PFSK-1 (cell line): ENCODE results near the gene HES7.

ENCODE experiments used
- FOXP2 ChIP-seq: optimal IDR thresholded peaks from 2 replicates; pipeline ENCODE3; 2011; ENCODE audit warnings: borderline replicate concordance, control low read depth, inconsistent platforms; ENCODE audit not compliant: insufficient read depth; ENCODE audit errors: extremely low read length, extremely low read depth
- POLR2AphosphoS5 ChIP-seq: IDR thresholded peaks from 2 replicates; pipeline ENCODE4 v1.6.1; 2012; ENCODE audit warnings: low read depth, mild to moderate bottlenecking, control low read depth, low read length, moderate library complexity
- REST ChIP-seq, 2 experiments: IDR thresholded peaks; 2 replicates each; pipeline versions ENCODE4 v1.6.1 to v1.8.0; 2011 to 2012; ENCODE audit warnings: low read depth in 2 of 2, low read length in 2 of 2, control low read depth in 1 of 2, inconsistent platforms in 1 of 2, mild to moderate bottlenecking in 1 of 2, moderate library complexity in 1 of 2; ENCODE audit not compliant: insufficient read depth in 1 of 2
- SIN3A ChIP-seq: IDR thresholded peaks from 2 replicates; pipeline ENCODE4 v1.6.1; 2012; ENCODE audit warnings: mild to moderate bottlenecking, low read length, moderate library complexity, borderline replicate concordance; ENCODE audit not compliant: insufficient read depth
- TAF1 ChIP-seq: IDR thresholded peaks from 2 replicates; pipeline ENCODE4 v1.6.1; 2012; ENCODE audit warnings: low read length, control low read depth, borderline replicate concordance; ENCODE audit not compliant: insufficient read depth

The HES7 gene

GRCh38 chr17:8110456-8110804 lies 13.5 kb downstream of the HES7 start:
- no peak for TF ChIP-seq SIN3A
- no peak for TF ChIP-seq TAF1
- TF ChIP-seq REST (IDR thresholded peaks at IDR 0.05; ENCODE audit: insufficient read depth in 1 of 2, low read depth in 2 of 2, low read length in 2 of 2) = no peak
- TF ChIP-seq FOXP2 = no peak
- no peak for TF ChIP-seq POLR2AphosphoS5

GRCh38 chr17:8109661-8110455 lies 14.0 kb downstream of the HES7 start:
- TF ChIP-seq POLR2AphosphoS5 (no peak), REST (IDR thresholded peaks at IDR 0.05; ENCODE audit: insufficient read depth in 1 of 2, low read depth in 2 of 2, low read length in 2 of 2) (no peak), TAF1 (no peak), FOXP2 (no peak), SIN3A (no peak)

GRCh38 chr17:8108972-8109660 lies 14.8 kb downstream of the HES7 start:
- TF ChIP-seq POLR2AphosphoS5 = no peak
- TF ChIP-seq TAF1 = no peak
- no peak for TF ChIP-seq SIN3A
- no peak for TF ChIP-seq FOXP2
- TF ChIP-seq REST (IDR thresholded peaks at IDR 0.05; ENCODE audit: insufficient read depth in 1 of 2, low read depth in 2 of 2, low read length in 2 of 2) = no peak

- TF ChIP-seq TAF1 (no peak), FOXP2 (no peak), POLR2AphosphoS5 (no peak), SIN3A (no peak), REST (IDR thresholded peaks at IDR 0.05; ENCODE audit: insufficient read depth in 1 of 2, low read depth in 2 of 2, low read length in 2 of 2) (no peak)
These were observed 17.9 kb downstream of the HES7 start for GRCh38 chr17:8105957-8106398.
